Uterus (tissue), 2 donors: ENCODE data around the gene NR1I3.

Experiments used
- POLR2A ChIP-seq, 2 donors: fragments of 450-650 bp; IDR thresholded peaks; one replicate each; pipeline ENCODE4 v1.6.1; 2016; ENCODE audit warnings: antibody characterized with exemption in 2 of 2, mild to moderate bottlenecking in 1 of 2, moderate library complexity in 1 of 2
- TF ChIP-seq, protein P1 (sequence below), 4 experiments: fragments of 200-600 bp in 2 of 4; fragments of 450-650 bp in 2 of 4; sonication (generic) in 2 of 4; IDR thresholded peaks; one replicate each; pipeline ENCODE4 v1.5.1; 2016 to 2019; ENCODE audit warnings: antibody characterized with exemption in 4 of 4, mild to moderate bottlenecking in 2 of 4, moderate library complexity in 1 of 4

DNA sequence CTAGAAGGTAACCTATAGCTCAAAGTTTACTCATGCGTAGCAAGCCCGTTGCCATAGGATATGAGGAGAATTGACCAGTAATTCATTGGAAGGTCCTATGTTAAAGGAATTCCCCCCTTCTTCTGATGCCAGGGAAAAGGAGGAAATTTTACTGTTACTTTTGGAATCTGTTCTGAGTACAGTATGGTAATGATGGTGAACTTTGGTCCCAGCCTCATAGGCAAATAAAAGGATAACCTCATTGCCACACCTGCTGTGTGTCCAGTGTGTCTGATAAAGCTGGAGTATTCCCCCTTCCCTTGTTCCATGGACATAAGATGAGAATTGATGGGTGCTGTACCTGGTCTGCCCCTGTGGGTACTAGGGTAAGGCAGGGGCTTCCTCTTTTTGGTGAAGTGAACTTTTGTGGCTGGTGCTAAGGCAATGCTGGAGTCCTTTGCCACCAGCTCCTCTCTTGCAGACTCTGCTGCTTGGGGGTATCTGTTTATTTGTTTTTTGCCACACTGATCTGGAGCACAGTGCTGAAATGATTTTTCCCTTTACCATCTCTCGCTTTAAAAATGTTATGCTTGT is 49.6 kb upstream of the NR1I3 start:
- TF ChIP-seq, protein P1, sequence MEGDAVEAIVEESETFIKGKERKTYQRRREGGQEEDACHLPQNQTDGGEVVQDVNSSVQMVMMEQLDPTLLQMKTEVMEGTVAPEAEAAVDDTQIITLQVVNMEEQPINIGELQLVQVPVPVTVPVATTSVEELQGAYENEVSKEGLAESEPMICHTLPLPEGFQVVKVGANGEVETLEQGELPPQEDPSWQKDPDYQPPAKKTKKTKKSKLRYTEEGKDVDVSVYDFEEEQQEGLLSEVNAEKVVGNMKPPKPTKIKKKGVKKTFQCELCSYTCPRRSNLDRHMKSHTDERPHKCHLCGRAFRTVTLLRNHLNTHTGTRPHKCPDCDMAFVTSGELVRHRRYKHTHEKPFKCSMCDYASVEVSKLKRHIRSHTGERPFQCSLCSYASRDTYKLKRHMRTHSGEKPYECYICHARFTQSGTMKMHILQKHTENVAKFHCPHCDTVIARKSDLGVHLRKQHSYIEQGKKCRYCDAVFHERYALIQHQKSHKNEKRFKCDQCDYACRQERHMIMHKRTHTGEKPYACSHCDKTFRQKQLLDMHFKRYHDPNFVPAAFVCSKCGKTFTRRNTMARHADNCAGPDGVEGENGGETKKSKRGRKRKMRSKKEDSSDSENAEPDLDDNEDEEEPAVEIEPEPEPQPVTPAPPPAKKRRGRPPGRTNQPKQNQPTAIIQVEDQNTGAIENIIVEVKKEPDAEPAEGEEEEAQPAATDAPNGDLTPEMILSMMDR (IDR thresholded peaks at IDR 0.05) = no peak
- TF ChIP-seq POLR2A (IDR thresholded peaks at IDR 0.05) = no peak
